ENCODE data around the gene MALRD1. TPM values are rescaled to one million over a fixed set of nuclear protein-coding genes. Genes with fewer than 3 reads are reported as not detected.

Gene MALRD1
- total RNA-seq, 1 donor from 2014 or later, result not detected

- DNase-seq, result no peak
Observed at GRCh38 chr10:19579761-19580545, 531.4 kb downstream of the MALRD1 start.

GRCh38 chr10:19580691-19581090 lies 532.1 kb downstream of the MALRD1 start:
- DNase-seq, result no peak

- DNase-seq, result no peak
Observed at GRCh38 chr10:19588608-19589007, 540.0 kb downstream of the MALRD1 start.

- DNase-seq, result no peak
Observed at GRCh38 chr10:19592276-19592675, 543.7 kb downstream of the MALRD1 start.

GRCh38 chr10:19595212-19595845 lies 546.7 kb downstream of the MALRD1 start:
- DNase-seq, result no peak

- DNase-seq, result no peak
Observed at GRCh38 chr10:19605806-19606205, 557.2 kb downstream of the MALRD1 start.

DNA sequence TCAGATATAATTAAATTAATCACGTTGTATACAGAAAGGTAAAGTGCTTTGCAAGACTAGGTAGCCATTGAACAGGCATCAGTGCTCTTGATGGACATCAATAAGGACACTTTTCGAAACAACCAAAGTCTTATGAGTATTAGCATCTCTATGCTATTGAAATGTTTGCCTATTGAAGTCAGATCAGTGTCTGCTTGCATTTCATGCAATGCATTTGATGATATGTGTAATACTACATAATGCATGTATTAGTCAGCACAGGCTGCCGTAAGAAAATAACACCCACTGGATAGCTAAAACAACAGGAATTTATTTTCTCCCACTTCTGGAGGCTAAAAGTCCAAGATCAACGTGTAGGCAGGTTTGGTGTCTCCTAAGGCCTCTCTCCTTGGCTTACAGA lies 558.4 kb downstream of the MALRD1 start:
- DNase-seq, result no peak

DNA sequence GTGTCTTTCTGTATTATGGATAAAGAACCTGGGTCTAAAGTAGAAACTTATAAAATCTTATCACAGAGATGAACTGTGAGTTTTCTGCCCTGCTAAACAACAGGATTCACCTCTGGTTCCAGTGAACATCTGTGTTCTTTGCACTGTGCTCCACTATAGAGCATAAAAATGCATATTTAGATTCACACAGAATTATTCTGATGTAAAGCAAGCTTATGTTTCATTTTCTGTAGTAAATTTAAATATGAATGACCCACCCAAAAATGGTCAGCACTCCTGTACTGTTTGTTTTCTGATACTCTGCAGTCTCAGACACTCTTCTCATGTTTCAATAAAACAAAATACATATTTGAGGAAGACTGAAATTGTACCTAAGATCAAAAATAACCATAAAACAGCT lies 563.2 kb downstream of the MALRD1 start:
- no peak for DNase-seq

DNA sequence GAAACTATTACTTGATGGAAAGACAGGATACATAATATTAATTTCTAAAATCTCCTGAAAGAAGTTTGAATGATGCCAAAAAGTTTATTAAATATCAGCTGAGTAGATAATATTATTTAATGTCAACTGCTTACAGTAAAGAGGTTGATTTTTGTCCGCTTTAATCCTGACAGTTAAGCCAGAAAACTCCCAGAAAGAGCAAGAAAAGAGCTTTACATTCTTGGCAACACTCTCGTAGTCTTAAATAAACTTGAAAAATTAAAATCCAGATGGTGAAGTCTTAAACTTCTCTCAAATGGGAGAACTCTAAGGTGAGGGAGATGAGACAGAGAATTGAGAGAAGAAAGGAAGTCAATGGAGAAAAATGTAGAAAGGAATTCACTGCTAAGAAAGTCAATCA lies 568.4 kb downstream of the MALRD1 start:
- DNase-seq, result no peak

GRCh38 chr10:19620811-19621210 lies 572.2 kb downstream of the MALRD1 start:
- no peak for DNase-seq

GRCh38 chr10:19623321-19623720 lies 574.7 kb downstream of the MALRD1 start:
- DNase-seq, result no peak

DNA sequence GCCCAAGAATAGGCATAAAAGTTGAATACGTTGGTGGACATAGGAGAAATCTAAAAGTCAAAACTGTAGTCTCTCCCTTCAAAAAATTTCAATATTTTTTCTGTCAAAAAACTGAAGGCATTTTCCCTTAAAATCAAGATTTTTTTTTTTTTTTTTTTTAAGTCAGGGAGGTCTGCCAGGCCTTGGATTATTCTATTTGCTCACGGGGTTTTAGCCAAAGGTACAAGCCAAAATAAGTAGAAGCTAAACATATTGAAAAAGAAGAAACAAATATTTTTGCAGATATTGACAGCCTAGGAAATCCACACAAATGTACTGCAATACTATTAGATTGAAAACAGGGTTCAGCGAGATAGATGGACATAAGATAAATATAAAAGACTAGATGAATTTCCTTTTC lies 577.6 kb downstream of the MALRD1 start:
- DNase-seq, result no peak

GRCh38 chr10:19628767-19629560 lies 580.4 kb downstream of the MALRD1 start:
- DNase-seq, result no peak

GRCh38 chr10:19629567-19629966 lies 581.0 kb downstream of the MALRD1 start:
- DNase-seq, result no peak

- no peak for DNase-seq
Observed at GRCh38 chr10:19634163-19634562, 585.6 kb downstream of the MALRD1 start.

DNA sequence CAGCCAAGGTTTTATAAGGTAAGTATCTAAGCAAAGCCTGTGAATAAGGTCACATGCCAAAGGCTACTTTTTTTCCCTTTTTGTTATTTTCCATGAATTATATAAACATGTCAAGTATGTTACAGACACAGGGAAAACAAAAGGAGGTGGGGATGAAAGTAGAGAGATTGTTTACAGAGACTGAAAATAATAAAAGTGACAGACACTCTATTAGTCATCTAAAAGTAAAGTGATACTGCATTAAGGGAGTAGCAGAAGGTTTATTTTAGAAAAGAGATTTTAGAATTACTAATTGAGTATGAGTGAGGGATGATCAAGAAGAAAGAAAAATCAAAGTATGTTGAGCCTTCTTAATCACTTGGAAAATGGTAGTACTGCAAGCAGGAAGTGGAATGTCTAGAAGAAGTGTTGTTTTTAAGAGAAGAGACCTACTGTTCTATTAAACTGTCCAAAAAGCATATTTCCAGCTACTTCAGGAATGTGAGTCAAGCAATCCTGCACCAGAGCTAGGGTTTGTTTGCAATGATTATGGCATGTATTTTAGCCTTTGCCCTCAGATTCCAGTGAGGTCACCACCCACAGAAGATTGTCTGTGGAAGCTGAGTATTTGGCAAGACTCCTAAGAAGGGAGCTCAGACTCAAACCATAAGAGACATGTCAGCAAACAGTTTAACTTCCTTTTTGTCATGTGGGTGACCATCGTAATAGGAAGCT lies 589.7 kb downstream of the MALRD1 start:
- DNase-seq, result no peak

DNA sequence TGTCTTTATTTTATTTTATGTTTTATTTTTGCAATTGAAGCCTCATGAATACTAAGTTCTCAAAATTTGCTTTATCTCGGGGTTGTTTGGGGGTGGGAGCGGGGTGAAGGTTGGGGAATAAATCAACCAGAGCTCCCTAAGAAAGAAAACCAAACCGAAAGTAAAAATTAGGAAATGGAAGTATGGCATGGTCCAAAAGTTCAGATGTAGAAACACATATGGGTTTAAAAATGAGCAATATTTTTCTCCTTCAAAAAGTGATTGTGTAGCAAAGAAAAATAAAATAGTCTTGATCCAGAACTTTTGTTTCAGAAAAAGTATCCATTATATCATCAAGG lies 590.3 kb downstream of the MALRD1 start:
- no peak for DNase-seq

GRCh38 chr10:19640566-19641263 lies 592.1 kb downstream of the MALRD1 start:
- DNase-seq, result no peak

DNA sequence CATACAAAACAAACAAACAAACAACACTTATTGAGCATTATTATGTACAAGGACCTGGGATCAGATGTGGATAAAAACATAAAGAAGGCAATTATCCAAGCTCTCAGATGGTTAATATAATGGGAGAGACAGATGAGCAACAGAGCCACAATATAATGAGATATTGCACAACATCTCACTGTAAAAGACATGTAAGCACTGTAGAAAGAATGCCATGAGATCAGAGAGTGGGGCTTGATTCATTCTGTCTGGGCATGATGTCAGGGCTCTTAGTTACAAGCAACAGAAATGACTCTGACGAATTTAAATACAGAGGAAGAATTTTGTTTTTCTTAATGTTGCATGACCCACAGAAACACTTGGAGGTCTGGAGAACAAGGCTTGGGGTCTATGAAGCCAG lies 602.9 kb downstream of the MALRD1 start:
- no peak for DNase-seq

- no peak for DNase-seq
Observed at GRCh38 chr10:19652750-19653149, 604.1 kb downstream of the MALRD1 start.

DNA sequence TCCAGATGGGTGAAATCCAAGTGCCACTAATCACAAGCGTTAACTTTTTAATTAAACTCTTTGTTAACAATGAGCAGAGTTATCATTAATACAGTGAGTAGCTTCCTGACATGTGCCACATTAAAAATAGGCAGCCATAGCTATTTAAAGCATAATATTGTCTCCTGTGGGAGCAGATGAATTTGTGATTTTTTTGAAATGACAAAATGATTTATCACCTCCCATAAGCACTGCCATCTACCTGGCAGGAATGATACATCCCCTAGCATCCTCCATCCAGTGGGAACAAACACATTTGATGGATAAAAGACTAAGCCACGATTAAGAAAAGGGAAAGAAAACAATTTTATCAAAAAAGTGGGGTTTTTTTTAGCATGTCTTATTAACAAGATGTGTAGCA lies 605.3 kb downstream of the MALRD1 start:
- no peak for DNase-seq

GRCh38 chr10:19654576-19654975 lies 606.0 kb downstream of the MALRD1 start:
- no peak for DNase-seq
